COLO668 (cell line): ENCODE data around the gene VSIG10.

Experiments used
- DNase-seq: peaks from one replicate; lab custom pipeline; 2025; ENCODE audit not compliant: unreplicated experiment; lab: John Stamatoyannopoulos, UW

Gene VSIG10

GRCh38 chr12:118060301-118061010 is 43.4 kb downstream of the VSIG10 start:
- DNase-seq = peak; percentile 67

GRCh38 chr12:118059341-118060191 is 44.2 kb downstream of the VSIG10 start:
- no peak for DNase-seq

- DNase-seq = no peak
These were observed 44.9 kb downstream of the VSIG10 start for GRCh38 chr12:118058881-118059280.

- no peak for DNase-seq
These were observed 45.6 kb downstream of the VSIG10 start for GRCh38 chr12:118058227-118058626.

GRCh38 chr12:118055865-118056773 is 47.7 kb downstream of the VSIG10 start:
- DNase-seq = peak; percentile 45

- DNase-seq = peak; percentile 60
These were observed 48.7 kb downstream of the VSIG10 start for GRCh38 chr12:118055144-118055557.

GRCh38 chr12:118053071-118053985 is 50.5 kb downstream of the VSIG10 start:
- DNase-seq = no peak

GRCh38 chr12:118052324-118053070 is 51.3 kb downstream of the VSIG10 start:
- DNase-seq = peak; percentile 65

- no peak for DNase-seq
These were observed 52.6 kb downstream of the VSIG10 start for GRCh38 chr12:118050972-118051910.

- DNase-seq = no peak
These were observed 57.4 kb downstream of the VSIG10 start for GRCh38 chr12:118046430-118046829.

GRCh38 chr12:118044577-118044976 is 59.2 kb downstream of the VSIG10 start:
- DNase-seq = no peak

- no peak for DNase-seq
These were observed 59.7 kb downstream of the VSIG10 start for GRCh38 chr12:118044075-118044474.

GRCh38 chr12:118042091-118042490 is 61.7 kb downstream of the VSIG10 start:
- no peak for DNase-seq

- DNase-seq = peak; percentile 42
These were observed 65.7 kb downstream of the VSIG10 start for GRCh38 chr12:118038137-118038536.

GRCh38 chr12:118036672-118037411 is 67.0 kb downstream of the VSIG10 start:
- DNase-seq = no peak

GRCh38 chr12:118035190-118036041 is 68.4 kb downstream of the VSIG10 start:
- DNase-seq = no peak
